Measurements from ENCODE around the gene ZNF280A. TPM values are rescaled to one million over a fixed set of nuclear protein-coding genes. Genes with fewer than 3 reads are reported as not detected.

Gene ZNF280A
- total and polyA plus RNA-seq, 2 of the 8 experiments (the other 6 are each of a cell fraction or from before 2014, with no cell fraction given) = 0.09 to 0.61 TPM

- no peak for TF ChIP-seq KDM5A (IDR thresholded peaks at IDR 0.05; ENCODE audit: low read length)
- TF ChIP-seq SIRT6 (IDR thresholded peaks at IDR 0.05; ENCODE audit: low read length) = no peak
Observed at GRCh38 chr22:22526125-22526912, 6.2 kb upstream of the ZNF280A start (continued).

All from H1 (cell line).